ENCODE measurements around the gene FGFR3. TPM values are rescaled to one million over a fixed set of nuclear protein-coding genes. Genes with fewer than 3 reads are reported as not detected.

The FGFR3 gene
- total and polyA plus RNA-seq, 9 of the 15 experiments (the other 6 are each of a cell fraction or from before 2014, with no cell fraction given), result 1.2 to 60.4 (median 12.7) TPM

- 89% methylated on average over 9 of the region's 9 CpGs for WGBS (ENCODE audit: insufficient coverage, low coverage, missing lambda C conversion rate)
- no peak for ATAC-seq
- Histone ChIP-seq H3K27ac (ENCODE audit: extremely low read depth, low read depth, low read length) (no peak overlapping the region), H3K4me1 (replicated peaks in 1 of 2; ENCODE audit: control insufficient read depth in 2 of 2, insufficient read depth in 2 of 2, low read length in 2 of 2) (peaks cover 0 to 24% of the 10 kb centered on the region in 2 experiments; a peak in 2 of 5 replicates), H3K9me1 (ENCODE audit: control insufficient read depth, insufficient read depth, low read length) (peaks cover 3% of the 10 kb centered on the region), H4K20me1 (replicated peaks; ENCODE audit: control insufficient read depth, insufficient read depth, low read length) (no peaks in the 10 kb centered on the region; the same call in 1 of the 2 replicates), H3K79me2 (ENCODE audit: control insufficient read depth, insufficient read depth, low read length) (no peaks in the 10 kb centered on the region), H3K4me3 (no peak overlapping the region), H3K9me3 (replicated peaks; ENCODE audit: control insufficient read depth, insufficient read depth, low read depth, low read length) (no peaks in the 10 kb centered on the region), H3K9ac (ENCODE audit: insufficient read depth in 1 of 2, low read depth in 2 of 2, low read length in 2 of 2) (no peak overlapping the region), H3K27me3 (ENCODE audit: control insufficient read depth in 2 of 2, insufficient read depth in 2 of 2, low read length in 2 of 2) (no peaks in the 10 kb centered on the region), H3K36me3 (ENCODE audit: control insufficient read depth, insufficient read depth, low read length) (peaks cover 61% of the 10 kb centered on the region; the same call in 2 of the 3 replicates), H3K4me2 (ENCODE audit: insufficient read depth, low read length) (no peak overlapping the region), H2AFZ (ENCODE audit: low read depth, low read length) (no peak overlapping the region)
- ChIA-PET CTCF (ENCODE audit: low intra/inter-chr PET ratio) (interaction anchor here (1.0 kb wide), 1 partner anchor 97 kb away, joined by 3 read pairs; no protein-coding TSS in a partner anchor), POLR2A (no interaction called here)
- in situ Hi-C loops (cut with MboI), result loop anchor here (5.0 kb wide), 1 partner anchor 71 kb away; no protein-coding TSS in a partner anchor
- BruUV-seq (replicated peaks), result TSS peak; percentile 31
- intact Hi-C loops (cut with micrococcal nuclease), result loop anchor here (5.0 kb wide), 2 partner anchors 84 to 99 kb away; no protein-coding TSS in a partner anchor
- FAIRE-seq, result no peak
- TF ChIP-seq GTF2B (IDR thresholded peaks at IDR 0.05; ENCODE audit: extremely low read depth, insufficient read length) (no peak), SNAPC5 (CRISPR knock-in tag; IDR thresholded peaks at IDR 0.05) (no peak), SREBF1 (IDR thresholded peaks at IDR 0.05; ENCODE audit: borderline replicate concordance, low read depth, low read length) (no peak), GABPA (tag; conservative IDR thresholded peaks at IDR 0.05; ENCODE audit: low read depth) (no peak), JUN (IDR thresholded peaks at IDR 0.05; ENCODE audit: borderline replicate concordance, low read depth, low read length) (no peak), JUN (CRISPR knock-in tag; IDR thresholded peaks at IDR 0.05; ENCODE audit: borderline replicate concordance) (no peak), GATA2 (CRISPR knock-in tag; IDR thresholded peaks at IDR 0.05) (no peak), FOXM1 (IDR thresholded peaks at IDR 0.05; ENCODE audit: low read depth) (no peak), FOXM1 (CRISPR knock-in tag; IDR thresholded peaks at IDR 0.05; ENCODE audit: low read depth) (no peak), ETV6 (IDR thresholded peaks at IDR 0.05; ENCODE audit: borderline replicate concordance in 1 of 2, low read depth in 2 of 2, low read length in 1 of 2) (no peak), ETV6 (CRISPR knock-in tag; IDR thresholded peaks at IDR 0.05; ENCODE audit: borderline replicate concordance) (no peak), MAX (CRISPR knock-in tag; IDR thresholded peaks at IDR 0.05) (no peak), XRCC3 (IDR thresholded peaks at IDR 0.05) (no peak), CBX5 (IDR thresholded peaks at IDR 0.05; ENCODE audit: borderline replicate concordance, low read depth) (no peak), RAD21 (CRISPR knock-in tag; conservative IDR thresholded peaks at IDR 0.05 in 1 of 2, IDR thresholded peaks at IDR 0.05 in 1 of 2) (no peak), NR2F6 (CRISPR knock-in tag; IDR thresholded peaks at IDR 0.05) (no peak), MLX (CRISPR knock-in tag; conservative IDR thresholded peaks at IDR 0.05) (no peak), WHSC1 (IDR thresholded peaks at IDR 0.05; ENCODE audit: low read length) (no peak)
- no peak for DNase-seq (ENCODE audit: extremely low read depth in 1 of 4, low spot score in 3 of 4)
Measured at GRCh38 chr4:1813231-1813630, 20.1 kb downstream of the FGFR3 start.
